ENCODE data around the gene POLD4. TPM values are rescaled to one million over a fixed set of nuclear protein-coding genes. Genes with fewer than 3 reads are reported as not detected.
A peak's percentile ranks its signal among the peaks of the same experiment; 100 is the strongest.

The POLD4 gene
- total RNA-seq, 1 experiment from 2014 or later: 81.8 TPM

GRCh38 chr11:67395555-67396258 is 42.4 kb upstream of the POLD4 start:
- no peak for DNase-seq (ENCODE audit: low read depth in 1 of 2, low spot score in 2 of 2)
- Histone ChIP-seq H3K36me3 (peaks cover 83% of the 10 kb centered on the region), H3K27me3 (replicated peaks) (no peaks in the 10 kb centered on the region), H3K9me3 (replicated peaks) (no peaks in the 10 kb centered on the region), H3K4me1 (replicated peaks) (peaks cover 25% of the 10 kb centered on the region), H3K4me3 (no peak overlapping the region), H3K27ac (no peak overlapping the region)

DNA sequence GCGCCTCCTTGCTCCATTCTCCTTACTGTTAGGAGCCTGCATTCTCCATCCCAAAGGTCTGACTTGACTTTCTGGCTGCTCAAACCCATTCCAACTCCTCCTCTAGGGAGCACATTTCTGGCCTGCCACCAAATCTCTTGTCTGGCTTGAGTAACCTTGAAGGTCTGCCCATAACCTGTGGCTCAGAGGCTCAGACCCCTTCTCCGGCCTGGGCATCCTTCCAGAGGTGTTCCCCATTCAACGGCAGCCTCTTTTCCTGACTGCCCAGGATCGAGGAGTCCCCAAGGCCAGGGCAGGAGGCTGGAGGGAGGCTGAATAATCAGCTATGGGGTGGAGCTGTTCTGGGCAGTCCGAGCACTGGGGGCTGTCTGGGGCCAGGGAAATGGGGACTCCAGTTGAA is 40.6 kb upstream of the POLD4 start:
- peaks cover 66% of the 10 kb centered on the region for H3K36me3 ChIP-seq
- no peaks in the 10 kb centered on the region for H3K27me3 ChIP-seq (replicated peaks)
- H3K4me3 ChIP-seq: no peak overlapping the region
- DNase-seq (ENCODE audit: low read depth in 1 of 2, low spot score in 2 of 2): no peak
- H3K27ac ChIP-seq: no peak overlapping the region
- peaks cover 20% of the 10 kb centered on the region for H3K4me1 ChIP-seq (replicated peaks)
- H3K9me3 ChIP-seq (replicated peaks): no peaks in the 10 kb centered on the region

GRCh38 chr11:67393437-67393836 is 40.1 kb upstream of the POLD4 start:
- H3K4me1 ChIP-seq (replicated peaks): peaks cover 20% of the 10 kb centered on the region
- H3K4me3 ChIP-seq: no peak overlapping the region
- no peak overlapping the region for H3K27ac ChIP-seq
- no peak for DNase-seq (ENCODE audit: low read depth in 1 of 2, low spot score in 2 of 2)
- peaks cover 61% of the 10 kb centered on the region for H3K36me3 ChIP-seq
- H3K27me3 ChIP-seq (replicated peaks): no peaks in the 10 kb centered on the region
- H3K9me3 ChIP-seq (replicated peaks): no peaks in the 10 kb centered on the region

DNA sequence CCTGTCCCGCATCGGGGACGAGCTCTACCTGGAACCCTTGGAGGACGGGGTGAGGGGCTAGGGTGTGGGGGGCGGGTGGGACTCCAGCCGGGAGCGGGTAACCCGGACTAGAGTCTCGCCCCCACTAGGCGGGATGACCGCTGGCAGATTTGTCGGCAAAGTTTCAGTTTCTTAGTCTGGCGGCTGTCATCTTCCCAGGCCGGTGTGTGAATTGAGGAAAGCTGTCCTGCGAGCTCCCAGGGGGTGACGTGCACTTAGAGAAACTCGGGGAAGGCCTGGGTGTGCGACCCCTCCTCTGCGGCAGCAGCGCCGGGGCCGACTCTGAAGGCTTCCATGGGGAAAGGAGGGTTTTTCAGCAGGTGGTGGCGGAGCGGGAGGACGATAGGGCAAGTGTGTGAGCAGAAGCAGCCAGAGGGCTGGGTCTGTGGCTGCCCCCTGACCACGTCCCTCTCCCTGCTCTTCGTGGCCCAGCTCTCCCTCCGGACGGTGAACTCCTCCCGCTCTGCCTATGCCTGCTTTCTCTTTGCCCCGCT is 38.9 kb upstream of the POLD4 start:
- Histone ChIP-seq H3K9me3 (replicated peaks) (no peaks in the 10 kb centered on the region), H3K27me3 (replicated peaks) (no peaks in the 10 kb centered on the region), H3K4me1 (replicated peaks) (peaks cover 20% of the 10 kb centered on the region), H3K36me3 (peaks cover 49% of the 10 kb centered on the region), H3K27ac (peak overlapping the region; percentile 69), H3K4me3 (peak overlapping the region; percentile 61)
- DNase-seq (ENCODE audit: low read depth in 1 of 2, low spot score in 2 of 2): peak in 1 of 2 experiments; percentile 44

GRCh38 chr11:67391304-67392182 is 38.2 kb upstream of the POLD4 start, which contains the start of gene RAD9A:
TSS of gene RAD9A (plus strand) at chr11:67391986. CDS start at chr11:67392045, 59 bp downstream.
- peaks cover 20% of the 10 kb centered on the region for H3K4me1 ChIP-seq (replicated peaks)
- peak; percentile 94 to 99 for DNase-seq (ENCODE audit: low read depth in 1 of 2, low spot score in 2 of 2)
- H3K27ac ChIP-seq: peak within 1 kb of the TSS; percentile 69
- H3K9me3 ChIP-seq (replicated peaks): no peaks in the 10 kb centered on the region
- H3K36me3 ChIP-seq: peaks cover 44% of the 10 kb centered on the region
- no peaks in the 10 kb centered on the region for H3K27me3 ChIP-seq (replicated peaks)
- H3K4me3 ChIP-seq: peak within 1 kb of the TSS; percentile 61

GRCh38 chr11:67390947-67391303 is 37.6 kb upstream of the POLD4 start:
- no peaks in the 10 kb centered on the region for H3K9me3 ChIP-seq (replicated peaks)
- DNase-seq (ENCODE audit: low read depth in 1 of 2, low spot score in 2 of 2): no peak
- H3K4me1 ChIP-seq (replicated peaks): peaks cover 20% of the 10 kb centered on the region
- peaks cover 37% of the 10 kb centered on the region for H3K36me3 ChIP-seq
- peak overlapping the region; percentile 61 for H3K4me3 ChIP-seq
- H3K27me3 ChIP-seq (replicated peaks): no peaks in the 10 kb centered on the region
- H3K27ac ChIP-seq: peak overlapping the region; percentile 69

DNA sequence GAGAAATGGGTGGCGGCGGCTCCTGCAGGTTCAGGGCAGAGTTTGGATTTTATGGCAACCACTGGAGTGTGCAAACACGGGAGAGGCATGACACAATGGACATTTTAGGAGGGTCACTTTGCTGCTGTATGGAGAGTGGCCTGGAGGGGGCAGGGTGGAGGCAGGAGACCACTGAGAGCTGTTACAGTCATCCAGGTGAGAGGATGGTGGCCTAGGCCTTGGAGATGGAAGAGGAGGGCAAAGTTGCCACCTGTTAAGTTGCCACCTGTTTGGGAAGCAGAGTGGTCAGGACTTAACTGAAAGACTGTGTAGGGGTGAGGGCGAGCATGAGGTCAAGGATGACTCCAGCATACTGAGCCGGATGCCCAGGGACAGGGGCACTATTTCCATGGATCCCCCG is 36.1 kb upstream of the POLD4 start:
- Histone ChIP-seq H3K27me3 (replicated peaks) (no peaks in the 10 kb centered on the region), H3K4me3 (no peak overlapping the region), H3K4me1 (replicated peaks) (peaks cover 28% of the 10 kb centered on the region), H3K27ac (no peak overlapping the region), H3K9me3 (replicated peaks) (no peaks in the 10 kb centered on the region), H3K36me3 (peaks cover 23% of the 10 kb centered on the region)
- DNase-seq (ENCODE audit: low read depth in 1 of 2, low spot score in 2 of 2): no peak

- no peak overlapping the region for H3K27ac ChIP-seq
- H3K36me3 ChIP-seq: peaks cover 6% of the 10 kb centered on the region
- peaks cover 25% of the 10 kb centered on the region for H3K4me1 ChIP-seq (replicated peaks)
- no peaks in the 10 kb centered on the region for H3K9me3 ChIP-seq (replicated peaks)
- no peaks in the 10 kb centered on the region for H3K27me3 ChIP-seq (replicated peaks)
- H3K4me3 ChIP-seq: no peak overlapping the region
- no peak for DNase-seq (ENCODE audit: low read depth in 1 of 2, low spot score in 2 of 2)
These were observed 34.2 kb upstream of the POLD4 start for GRCh38 chr11:67387518-67387917.

GRCh38 chr11:67387069-67387468 is 33.7 kb upstream of the POLD4 start:
- peaks cover 21% of the 10 kb centered on the region for H3K4me1 ChIP-seq (replicated peaks)
- H3K27me3 ChIP-seq (replicated peaks): no peaks in the 10 kb centered on the region
- H3K27ac ChIP-seq: no peak overlapping the region
- no peak overlapping the region for H3K4me3 ChIP-seq
- DNase-seq (ENCODE audit: low read depth in 1 of 2, low spot score in 2 of 2): no peak
- peaks cover 3% of the 10 kb centered on the region; the same call in 1 of the 2 replicates for H3K36me3 ChIP-seq
- no peaks in the 10 kb centered on the region for H3K9me3 ChIP-seq (replicated peaks)

- Histone ChIP-seq H3K27me3 (replicated peaks) (no peaks in the 10 kb centered on the region), H3K4me3 (no peak overlapping the region), H3K27ac (no peak overlapping the region)
These were observed 31.6 kb upstream of the POLD4 start for GRCh38 chr11:67384851-67385366.

DNA sequence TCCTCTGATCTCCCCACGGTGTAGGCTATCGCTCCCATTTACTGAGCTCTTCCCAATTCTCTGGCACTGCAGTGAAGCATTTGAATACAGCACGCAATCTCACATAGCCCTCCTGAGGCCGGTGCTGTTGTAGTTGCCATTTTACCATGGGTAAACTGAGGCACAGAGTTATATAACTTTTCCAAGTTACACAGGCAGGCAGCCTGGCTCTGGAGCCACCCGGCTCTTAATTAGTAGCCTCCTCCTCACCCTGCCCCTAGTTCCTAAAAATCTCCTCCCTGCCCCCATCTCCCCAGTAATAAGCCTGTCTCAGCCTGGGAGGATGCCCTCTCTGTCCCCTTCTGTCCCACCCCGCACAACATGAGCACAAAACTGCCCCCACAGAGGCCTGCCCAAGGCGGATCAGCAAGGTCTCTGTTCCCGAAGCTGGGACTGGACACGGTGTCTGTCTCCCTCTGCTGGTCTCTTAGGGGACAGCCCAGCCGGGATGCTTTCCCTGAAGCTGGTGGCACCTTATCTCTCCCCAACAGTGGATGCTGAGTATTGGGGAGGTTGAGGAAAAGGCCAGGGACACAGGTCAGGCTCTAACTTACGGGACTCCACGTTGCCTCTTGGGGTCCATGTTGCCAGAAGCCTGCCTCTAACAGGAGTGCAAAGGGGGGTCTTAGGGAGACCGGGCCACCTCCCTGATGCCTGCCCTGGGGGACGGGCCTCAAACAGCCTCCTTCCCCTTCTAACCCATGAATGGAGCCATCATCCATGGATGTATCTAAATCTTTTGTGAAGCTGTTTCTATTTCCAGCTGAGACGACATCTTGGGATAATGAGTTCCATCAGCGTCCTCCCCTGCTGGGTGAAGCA is 29.2 kb upstream of the POLD4 start:
- no peak overlapping the region for H3K4me3 ChIP-seq
- no peaks in the 10 kb centered on the region for H3K36me3 ChIP-seq
- peaks cover 20% of the 10 kb centered on the region for H3K4me1 ChIP-seq (replicated peaks)
- peak; percentile 85 to 94 for DNase-seq (ENCODE audit: low read depth in 1 of 2, low spot score in 2 of 2)
- H3K27ac ChIP-seq: no peak overlapping the region
- no peaks in the 10 kb centered on the region for H3K27me3 ChIP-seq (replicated peaks)
- no peaks in the 10 kb centered on the region for H3K9me3 ChIP-seq (replicated peaks)

More at GRCh38 chr11:67384851-67385366, 31.6 kb upstream of the POLD4 start:
- Histone ChIP-seq H3K36me3 (no peaks in the 10 kb centered on the region), H3K4me1 (replicated peaks) (peaks cover 9% of the 10 kb centered on the region), H3K9me3 (replicated peaks) (no peaks in the 10 kb centered on the region)
- peak in 1 of 2 experiments; percentile 72 for DNase-seq (ENCODE audit: low read depth in 1 of 2, low spot score in 2 of 2)

- H3K27ac ChIP-seq: no peak overlapping the region
- no peaks in the 10 kb centered on the region for H3K9me3 ChIP-seq (replicated peaks)
- no peaks in the 10 kb centered on the region for H3K36me3 ChIP-seq
- no peak for DNase-seq (ENCODE audit: low read depth in 1 of 2, low spot score in 2 of 2)
- H3K4me3 ChIP-seq: no peak overlapping the region
- no peaks in the 10 kb centered on the region for H3K27me3 ChIP-seq (replicated peaks)
- H3K4me1 ChIP-seq (replicated peaks): peaks cover 20% of the 10 kb centered on the region
These were observed 28.1 kb upstream of the POLD4 start for GRCh38 chr11:67381244-67381972.
